AG04450 (cell line): ENCODE measurements around the gene SCIN. TPM values are rescaled to one million over a fixed set of nuclear protein-coding genes. Genes with fewer than 3 reads are reported as not detected.

Experiments
- CTCF ChIA-PET: fragments of 300-600, 350-600 bp; formaldehyde crosslinking; extraction: SDS; loops from one replicate; lab custom pipeline; 2022; ENCODE audit warnings: antibody characterized with exemption, inconsistent platforms; lab: Charles Lee
- POLR2A ChIA-PET: fragments of 350-600 bp; formaldehyde crosslinking; extraction: SDS; loops from one replicate; lab custom pipeline; 2021; ENCODE audit warnings: antibody characterized with exemption, inconsistent platforms; lab: Yijun Ruan, JAX
- DNase-seq: peaks from one replicate; pipeline ENCODE4 v3.0.0-alpha.2; 2011; ENCODE audit warnings: low read depth, low spot score
- H3K27ac ChIP-seq: one replicate; pipeline ENCODE4 v1.5.1; 2012; ENCODE audit warnings: low read depth, low read length, control low read depth
- H3K27me3 ChIP-seq: one replicate; pipeline ENCODE4 v1.6.0; 2012; ENCODE audit warnings: low read length; ENCODE audit not compliant: control insufficient read depth, insufficient read depth
- H3K4me3 ChIP-seq: 2 replicates; pipeline ENCODE4 v1.5.1; 2011; ENCODE audit warnings: mild to moderate bottlenecking, low read depth, low read length, control low read depth
- H3K9me3 ChIP-seq: 2 replicates; pipeline ENCODE4 v1.5.1; 2012; ENCODE audit warnings: low read length; ENCODE audit not compliant: control insufficient read depth, insufficient read depth
- CTCF ChIP-seq: IDR thresholded peaks from 2 replicates; pipeline ENCODE4 v1.5.1; 2011; ENCODE audit warnings: low read depth, low read length, control low read depth, inconsistent platforms
- polyA plus RNA-seq: library from polyadenylated mRNA; depleted of rRNA; stranded (reverse); fragments of >200 nt; gene quantifications from 2 replicates; pipeline ENCODE4 v1.2.3, GENCODE V29; 2011

Gene SCIN
- polyA plus RNA-seq, 1 experiment = not detected

DNA sequence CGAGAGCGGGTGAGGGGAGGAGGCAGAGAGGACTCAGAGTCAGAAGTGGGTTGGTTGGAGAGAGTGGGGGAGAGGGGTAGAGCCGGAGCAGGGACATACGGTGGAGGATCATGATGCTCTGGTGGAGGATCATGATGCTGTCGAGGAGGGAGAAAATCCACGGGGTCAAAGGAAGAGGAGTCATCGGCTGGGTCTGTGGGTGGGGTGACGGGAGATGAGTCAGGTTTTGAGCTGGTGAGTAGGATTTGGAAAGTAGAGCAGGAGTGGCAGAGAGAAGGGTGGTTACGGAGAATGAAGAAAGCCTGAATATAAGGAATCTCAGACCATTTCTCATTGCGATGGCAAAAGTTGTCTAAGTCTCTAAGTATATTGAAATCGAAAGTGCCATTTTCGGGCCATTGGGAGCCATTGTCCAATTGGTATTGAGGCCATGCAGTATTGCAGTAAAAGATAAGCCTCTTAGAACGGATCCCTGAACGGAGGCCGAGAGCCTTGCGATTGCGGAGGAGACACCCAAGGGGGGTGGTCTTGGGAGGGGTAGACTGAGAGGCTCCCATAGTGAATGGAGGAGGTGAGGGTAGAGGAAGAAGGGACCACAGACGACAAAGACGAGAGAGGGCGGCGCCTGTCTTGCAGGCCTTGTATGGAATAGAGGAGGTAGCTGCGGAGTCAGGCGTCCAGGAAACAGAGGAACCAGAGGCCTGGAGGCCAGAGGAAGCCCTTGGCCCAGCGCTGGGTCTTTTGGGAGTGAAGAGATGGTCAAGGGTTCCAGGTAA, 23.8 kb downstream of the SCIN start:
- no peak overlapping the region for H3K27ac ChIP-seq
- POLR2A ChIA-PET = no interaction called here
- H3K4me3 ChIP-seq = no peak overlapping the region
- DNase-seq = no peak
- peaks cover 3% of the 10 kb centered on the region for H3K9me3 ChIP-seq
- CTCF ChIA-PET = interaction anchor here (1.6 kb wide), 1 partner anchor 69 kb away, joined by 4 read pairs; no protein-coding TSS in a partner anchor
- TF ChIP-seq CTCF = no peak
- H3K27me3 ChIP-seq = no peaks in the 10 kb centered on the region

DNA sequence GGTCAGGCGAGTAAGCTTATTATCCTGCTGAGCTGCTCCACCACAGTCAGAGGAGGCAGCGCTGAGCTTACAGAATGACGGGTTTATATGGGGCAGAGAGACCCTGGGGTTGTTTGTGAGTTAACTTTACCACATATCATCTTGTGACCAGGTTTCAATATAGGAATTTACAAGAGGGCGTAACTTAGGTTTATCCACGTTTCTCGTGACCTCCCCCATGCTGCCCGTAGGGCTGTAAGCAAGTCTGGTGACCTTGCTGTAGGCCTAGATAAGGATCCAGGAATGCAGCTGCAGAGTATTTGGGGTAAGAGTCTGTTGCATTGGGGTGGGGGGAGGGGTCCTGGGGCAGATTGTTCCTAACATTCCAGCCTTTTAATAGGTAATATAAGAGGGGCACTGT, 24.6 kb downstream of the SCIN start:
- CTCF ChIA-PET = no interaction called here
- Histone ChIP-seq H3K27me3 (no peaks in the 10 kb centered on the region), H3K4me3 (no peak overlapping the region), H3K9me3 (peaks cover 3% of the 10 kb centered on the region), H3K27ac (no peak overlapping the region)
- POLR2A ChIA-PET = no interaction called here
- no peak for DNase-seq
- TF ChIP-seq CTCF = no peak

GRCh38 chr7:12596225-12596790, 25.8 kb downstream of the SCIN start:
- Histone ChIP-seq H3K4me3 (no peak overlapping the region), H3K27me3 (no peaks in the 10 kb centered on the region), H3K9me3 (peaks cover 3% of the 10 kb centered on the region), H3K27ac (no peak overlapping the region)
- TF ChIP-seq CTCF = no peak
- no peak for DNase-seq
- ChIA-PET CTCF (no interaction called here), POLR2A (no interaction called here)

GRCh38 chr7:12601302-12601869, 30.9 kb downstream of the SCIN start:
- ChIA-PET CTCF (interaction anchor here (0.6 kb wide), 1 partner anchor 22 kb away, joined by 3 read pairs; no protein-coding TSS in a partner anchor), POLR2A (no interaction called here)
- H3K9me3 ChIP-seq = no peaks in the 10 kb centered on the region
- no peak for DNase-seq
- no peak for TF ChIP-seq CTCF
- no peak overlapping the region for H3K27ac ChIP-seq
- H3K4me3 ChIP-seq = no peak overlapping the region
- no peaks in the 10 kb centered on the region for H3K27me3 ChIP-seq

DNA sequence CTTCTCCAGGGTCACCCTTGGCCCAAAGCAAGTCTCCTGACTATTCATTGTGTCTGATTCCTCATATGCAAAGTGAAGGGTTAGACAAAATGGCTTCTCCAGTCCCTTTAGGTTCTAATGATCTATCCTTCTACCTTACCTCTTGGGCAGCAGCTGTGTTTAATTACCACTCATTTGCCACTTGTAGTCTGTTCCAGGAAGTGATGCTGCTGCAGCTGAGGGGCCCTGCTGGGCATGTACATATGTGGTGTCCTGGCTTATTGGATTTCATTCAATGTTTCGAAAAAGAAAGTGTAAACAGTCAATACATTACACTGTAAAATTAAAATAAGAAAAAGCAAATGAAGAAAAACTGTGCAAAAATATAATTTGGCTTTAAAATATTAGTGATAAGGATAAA, 36.6 kb downstream of the SCIN start:
- TF ChIP-seq CTCF = no peak
- CTCF ChIA-PET = interaction anchor here (1.9 kb wide), 1 partner anchor 83 kb away, joined by 8 read pairs; no protein-coding TSS in a partner anchor
- no peak overlapping the region for H3K4me3 ChIP-seq
- DNase-seq = no peak
- H3K27ac ChIP-seq = no peak overlapping the region
- POLR2A ChIA-PET = no interaction called here
- H3K27me3 ChIP-seq = no peaks in the 10 kb centered on the region
- no peaks in the 10 kb centered on the region for H3K9me3 ChIP-seq
